CD4-positive, CD25-positive, alpha-beta regulatory T cell (primary cell): Measurements from ENCODE around the gene DNAJB14. TPM values are rescaled to one million over a fixed set of nuclear protein-coding genes. Genes with fewer than 3 reads are reported as not detected.
A peak's percentile ranks its signal among the peaks of the same experiment; 100 is the strongest.

Experiments used
- ATAC-seq, 2 donors: fragments of 150-1000 bp; cut with Tn5 transposase; one replicate each; pipeline ENCODE4 v1.10.0; 2021; ENCODE audit warnings: low read depth in 2 of 2, moderate number of reproducible peaks in 2 of 2, moderate library complexity in 1 of 2
- DNase-seq, 3 donors: peaks; one replicate each; pipeline versions ENCODE4 v3.0.0 to v3.0.0-alpha.2; 2012 to 2022; ENCODE audit warnings: mixed read lengths in 1 of 3
- H3K27ac ChIP-seq: one replicate; pipeline ENCODE4 v1.7.0; 2013; ENCODE audit warnings: mild to moderate bottlenecking, low read length; ENCODE audit not compliant: insufficient read depth, poor library complexity, severe bottlenecking
- H3K27me3 ChIP-seq: one replicate; pipeline ENCODE4 v1.7.0; 2013; ENCODE audit warnings: low read length; ENCODE audit not compliant: control insufficient read depth, insufficient read depth
- H3K36me3 ChIP-seq: one replicate; pipeline ENCODE4 v1.7.0; 2013; ENCODE audit warnings: mild to moderate bottlenecking, low read length, moderate library complexity; ENCODE audit not compliant: control insufficient read depth, insufficient read depth
- H3K4me1 ChIP-seq: 2 replicates; pipeline ENCODE4 v1.7.0; 2013; ENCODE audit warnings: mild to moderate bottlenecking, low read length; ENCODE audit not compliant: insufficient read depth, control insufficient read depth, poor library complexity, severe bottlenecking
- H3K4me3 ChIP-seq: one replicate; pipeline ENCODE4 v1.7.0; 2013; ENCODE audit warnings: low read depth, mild to moderate bottlenecking, low read length, moderate library complexity
- H3K9me3 ChIP-seq, 2 experiments: 1 replicate in 1 of 2; 2 replicates in 1 of 2; pipeline ENCODE4 v1.7.0; 2013; ENCODE audit warnings: low read length in 2 of 2, mild to moderate bottlenecking in 1 of 2, moderate library complexity in 1 of 2; ENCODE audit not compliant: control insufficient read depth in 2 of 2
- H3K27ac Mint-ChIP-seq, 3 donors: one replicate each; pipeline ENCODE4 v1.8.0; 2020 to 2022; ENCODE audit warnings: mild to moderate bottlenecking in 3 of 3, mixed read lengths in 3 of 3, moderate library complexity in 2 of 3
- H3K27me3 Mint-ChIP-seq: one replicate; pipeline ENCODE4 v1.8.0; 2022; ENCODE audit warnings: mild to moderate bottlenecking, mixed read lengths
- H3K36me3 Mint-ChIP-seq: one replicate; pipeline ENCODE4 v1.8.0; 2020; ENCODE audit warnings: mixed read lengths
- H3K4me1 Mint-ChIP-seq, 4 donors: one replicate each; pipeline ENCODE4 v1.8.0; 2020 to 2022; ENCODE audit warnings: mixed read lengths in 4 of 4, mild to moderate bottlenecking in 1 of 4
- H3K4me3 Mint-ChIP-seq, 4 donors: one replicate each; pipeline ENCODE4 v1.8.0; 2020 to 2022; ENCODE audit warnings: mild to moderate bottlenecking in 4 of 4, mixed read lengths in 4 of 4, moderate library complexity in 3 of 4
- H3K9me3 Mint-ChIP-seq, 7 donors: one replicate each; pipeline ENCODE4 v1.8.0; 2020 to 2022; ENCODE audit warnings: mixed read lengths in 7 of 7, mild to moderate bottlenecking in 3 of 7, moderate library complexity in 2 of 7
- polyA plus RNA-seq, 4 donors: library from polyadenylated mRNA; unstranded; fragments of 300-500 nt; fragmentation: Illumina TruSeq; gene quantifications; one replicate each; pipeline ENCODE4 v1.2.3, GENCODE V29; 2021
- total RNA-seq: library from RNA; stranded (reverse); gene quantifications from one replicate; pipeline ENCODE4 v1.2.3, GENCODE V29; 2022

Gene DNAJB14
- total and polyA plus RNA-seq, 5 donors from 2014 or later: 50.3 to 66.1 (median 54.3) TPM

GRCh38 chr4:99949999-99950912 lies 3.8 kb upstream of the DNAJB14 start, which contains the start of gene H2AZ1:
Gene H2AZ1 (minus strand): TSS chr4:99950275. CDS start chr4:99950170, 105 bp downstream.
- Histone ChIP-seq H3K9me3 (no peaks in the 10 kb centered on the region), H3K4me1 (peaks cover 35% of the 10 kb centered on the region), H3K27ac (peak within 1 kb of the TSS; percentile 93), H3K4me3 (peak within 1 kb of the TSS; percentile 97), H3K36me3 (no peaks in the 10 kb centered on the region), H3K27me3 (no peaks in the 10 kb centered on the region)
- no peak within 1 kb of the TSS for H3K27ac Mint-ChIP-seq
- peaks cover 6 to 24% (median 18%) of the 10 kb centered on the region in 4 donors for H3K4me1 Mint-ChIP-seq
- peaks cover 5% of the 10 kb centered on the region for H3K36me3 Mint-ChIP-seq
- H3K9me3 Mint-ChIP-seq: no peaks in the 10 kb centered on the region
- peaks cover 5% of the 10 kb centered on the region for H3K27me3 Mint-ChIP-seq
- no peak within 1 kb of the TSS for H3K4me3 Mint-ChIP-seq
- DNase-seq: peak; percentile 94 to 99 (median 98)
- peak; percentile 74 to 78 for ATAC-seq

- ATAC-seq (peak; percentile 28 to 29), DNase-seq (peak; percentile 83 to 94 (median 85))
- no peaks in the 10 kb centered on the region for H3K9me3 Mint-ChIP-seq
- Histone ChIP-seq H3K9me3 (no peaks in the 10 kb centered on the region), H3K27me3 (no peaks in the 10 kb centered on the region), H3K27ac (peak overlapping the region; percentile 93), H3K4me3 (peak overlapping the region; percentile 97), H3K4me1 (peaks cover 44% of the 10 kb centered on the region), H3K36me3 (no peaks in the 10 kb centered on the region)
- no peak overlapping the region for H3K4me3 Mint-ChIP-seq
- H3K27ac Mint-ChIP-seq: no peak overlapping the region
- H3K27me3 Mint-ChIP-seq: peaks cover 5% of the 10 kb centered on the region
- H3K4me1 Mint-ChIP-seq: peaks cover 0 to 33% (median 25%) of the 10 kb centered on the region in 4 donors
- peaks cover 10% of the 10 kb centered on the region for H3K36me3 Mint-ChIP-seq
These were observed 2.9 kb upstream of the DNAJB14 start for GRCh38 chr4:99949034-99949998.

DNA sequence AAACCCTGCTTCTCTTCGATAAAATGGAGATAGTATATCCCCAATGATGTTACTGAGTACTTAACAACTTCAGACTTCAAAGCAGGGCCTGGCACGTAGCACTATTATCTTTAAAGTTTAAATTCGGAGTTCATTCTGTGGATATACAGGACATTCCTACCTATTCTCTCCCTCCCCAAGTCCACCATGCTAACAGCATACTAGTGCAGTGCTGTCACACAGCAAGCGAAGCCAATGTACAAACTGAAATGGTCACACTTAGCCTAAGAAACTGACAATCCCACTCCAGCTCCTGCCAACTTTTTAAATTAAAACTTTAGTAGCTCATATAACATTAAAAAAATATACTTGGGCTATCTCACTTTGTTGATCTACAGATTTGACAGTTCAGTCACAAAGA lies 1.2 kb upstream of the DNAJB14 start:
- Mint-ChIP-seq H3K27me3 (peaks cover 5% of the 10 kb centered on the region), H3K9me3 (no peaks in the 10 kb centered on the region), H3K36me3 (peaks cover 21% of the 10 kb centered on the region), H3K4me3 (peak overlapping the region in 1 of 4 donors; percentile 96), H3K27ac (peak overlapping the region; percentile 90 to 99 (median 96)), H3K4me1 (peaks cover 13 to 50% (median 40%) of the 10 kb centered on the region in 4 donors)
- peaks cover 59% of the 10 kb centered on the region for H3K4me1 ChIP-seq
- no peaks in the 10 kb centered on the region for H3K9me3 ChIP-seq
- no peaks in the 10 kb centered on the region for H3K36me3 ChIP-seq
- ATAC-seq (no peak), DNase-seq (no peak)
- no peaks in the 10 kb centered on the region for H3K27me3 ChIP-seq
- H3K27ac ChIP-seq: peak overlapping the region; percentile 93
- H3K4me3 ChIP-seq: peak overlapping the region; percentile 96

DNA sequence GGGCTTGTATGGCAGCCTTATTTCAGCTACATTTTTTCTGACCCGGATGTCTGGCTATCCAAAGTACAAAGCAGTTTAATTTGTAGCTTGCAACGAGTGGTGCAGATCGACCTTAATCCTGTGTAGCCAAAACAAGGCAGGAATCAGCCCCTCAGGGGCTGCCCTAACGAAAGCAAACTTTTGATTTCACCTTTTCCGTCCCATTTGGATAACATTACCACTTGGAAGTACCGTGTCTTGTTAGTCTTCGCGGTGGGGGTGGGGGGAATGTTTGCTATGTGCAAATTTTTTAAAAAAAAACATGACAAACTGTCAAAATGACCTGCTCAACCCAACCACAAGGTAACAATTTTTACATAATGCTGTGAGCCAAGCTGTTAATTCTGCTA lies 766 bp upstream of the DNAJB14 start:
- DNase-seq: no peak
- peak overlapping the region; percentile 90 to 99 (median 96) for H3K27ac Mint-ChIP-seq
- Histone ChIP-seq H3K9me3 (no peaks in the 10 kb centered on the region), H3K27me3 (no peaks in the 10 kb centered on the region), H3K4me3 (peak overlapping the region; percentile 96), H3K4me1 (peaks cover 63% of the 10 kb centered on the region), H3K27ac (peak overlapping the region; percentile 93), H3K36me3 (no peaks in the 10 kb centered on the region)
- peak overlapping the region in 1 of 4 donors; percentile 96 for H3K4me3 Mint-ChIP-seq
- peaks cover 15 to 55% (median 41%) of the 10 kb centered on the region in 4 donors for H3K4me1 Mint-ChIP-seq
- ATAC-seq: no peak
- peaks cover 21% of the 10 kb centered on the region for H3K36me3 Mint-ChIP-seq
- H3K27me3 Mint-ChIP-seq: peaks cover 5% of the 10 kb centered on the region
- no peaks in the 10 kb centered on the region for H3K9me3 Mint-ChIP-seq

DNA sequence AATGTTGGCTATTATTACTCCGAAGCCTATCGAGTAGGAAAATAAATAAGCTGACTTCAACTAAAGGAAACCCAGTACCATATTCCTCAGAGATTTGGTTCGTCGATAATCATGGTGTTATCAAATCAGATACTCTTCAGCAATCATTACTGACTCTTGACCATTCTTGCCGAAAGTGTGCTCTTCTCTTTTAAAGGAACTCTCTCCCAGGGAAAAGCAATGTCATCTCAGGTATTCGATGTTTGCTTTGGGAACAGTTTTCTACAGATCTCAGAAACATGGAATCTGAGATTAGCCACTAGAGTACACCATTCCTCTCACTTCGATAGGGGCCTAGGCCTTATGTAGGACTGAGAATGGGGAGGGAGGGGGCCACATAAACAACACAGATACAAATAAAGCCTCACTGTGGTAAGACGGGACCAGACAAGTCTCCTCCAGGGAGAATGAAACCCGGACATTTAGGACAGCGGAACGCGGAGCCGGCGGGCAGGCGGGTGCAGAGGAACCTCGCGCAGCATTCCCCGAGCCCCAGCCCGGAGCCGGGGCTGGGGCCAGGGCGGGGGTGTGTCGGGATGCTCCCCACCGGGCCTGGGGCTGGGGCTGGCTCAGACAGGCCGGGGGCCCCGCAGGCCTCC lies 581 bp downstream of the DNAJB14 start:
- ATAC-seq (no peak), DNase-seq (no peak)
- peaks cover 5% of the 10 kb centered on the region for H3K27me3 Mint-ChIP-seq
- Histone ChIP-seq H3K4me3 (peak overlapping the region; percentile 85), H3K36me3 (no peaks in the 10 kb centered on the region), H3K9me3 (no peaks in the 10 kb centered on the region), H3K27ac (peak overlapping the region; percentile 93), H3K27me3 (no peaks in the 10 kb centered on the region), H3K4me1 (peaks cover 62% of the 10 kb centered on the region)
- peaks cover 23 to 62% (median 47%) of the 10 kb centered on the region in 4 donors for H3K4me1 Mint-ChIP-seq
- H3K4me3 Mint-ChIP-seq: peak overlapping the region in 3 of 4 donors; percentile 97 to 99 (median 98)
- H3K36me3 Mint-ChIP-seq: peaks cover 21% of the 10 kb centered on the region
- H3K9me3 Mint-ChIP-seq: no peaks in the 10 kb centered on the region
- H3K27ac Mint-ChIP-seq: peak overlapping the region; percentile 96 to 99 (median 98)

DNA sequence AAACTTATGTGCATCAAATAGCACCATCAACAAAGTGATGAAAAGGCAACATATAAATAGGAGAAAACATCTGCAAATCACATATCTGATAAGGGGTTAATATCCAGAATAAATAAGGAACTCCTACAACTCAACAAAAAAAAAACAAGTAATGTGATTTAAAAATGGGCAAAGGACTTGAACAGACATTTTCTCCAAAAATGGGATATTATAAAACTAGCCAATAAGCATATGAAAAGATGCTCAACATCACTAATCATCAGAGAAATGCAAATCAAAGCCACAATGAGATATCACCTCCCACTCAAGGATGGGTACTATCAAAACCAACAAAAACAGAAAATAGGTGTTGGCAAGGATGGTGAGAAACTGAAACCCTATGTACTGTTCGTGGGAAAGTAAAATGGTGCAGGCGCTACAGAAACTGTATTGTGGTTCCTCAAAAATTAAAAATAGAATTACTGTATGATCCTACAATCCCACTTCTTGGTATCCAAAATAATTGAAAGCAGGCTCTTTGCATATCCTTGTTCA lies 2.4 kb downstream of the DNAJB14 start:
- Mint-ChIP-seq H3K9me3 (no peaks in the 10 kb centered on the region), H3K4me3 (peak overlapping the region in 3 of 4 donors; percentile 97 to 99 (median 98)), H3K27me3 (peaks cover 5% of the 10 kb centered on the region), H3K27ac (peak overlapping the region; percentile 8 to 90 (median 30)), H3K4me1 (peaks cover 30 to 72% (median 53%) of the 10 kb centered on the region in 4 donors), H3K36me3 (peaks cover 21% of the 10 kb centered on the region)
- peaks cover 63% of the 10 kb centered on the region for H3K4me1 ChIP-seq
- no peaks in the 10 kb centered on the region for H3K9me3 ChIP-seq
- H3K27me3 ChIP-seq: no peaks in the 10 kb centered on the region
- H3K4me3 ChIP-seq: peak overlapping the region; percentile 71
- DNase-seq: peak in 1 of 3 donors; percentile 48
- H3K27ac ChIP-seq: no peak overlapping the region
- ATAC-seq: no peak
- peaks cover 5% of the 10 kb centered on the region for H3K36me3 ChIP-seq
